Measurements from ENCODE around the gene IGSF10. TPM values are rescaled to one million over a fixed set of nuclear protein-coding genes. Genes with fewer than 3 reads are reported as not detected.
"Not testable (repeated sequence)": the region's sequence is repeated elsewhere in the genome, so short reads cannot be mapped to it uniquely, and the experiment has no call there.

IGSF10 gene
- polyA plus RNA-seq (ENCODE audit: insufficient read length) = 3.5 TPM
- long read RNA-seq, donor 1 = 0 reads
- long read RNA-seq, donor 2 = 0 reads
- long read RNA-seq, donor 3 = 0 reads
- long read RNA-seq, donor 4 = 0 reads
- long read RNA-seq, donor 5 = 0 reads
- long read RNA-seq, donor 6 = 0 reads
- long read RNA-seq, donor 7 = 0 reads
- long read RNA-seq, donor 8 = 0 reads

GRCh38 chr3:151460774-151461450 is at the start of gene IGSF10:
IGSF10 (minus strand) TSS chr3:151461061; CDS start chr3:151458709, 2,352 bp downstream.
- no peak for DNase-seq

GRCh38 chr3:151509468-151510135 is 48.7 kb upstream of the IGSF10 start:
- not testable (repeated sequence) for DNase-seq

GRCh38 chr3:151504606-151505005 is 43.7 kb upstream of the IGSF10 start:
- DNase-seq = no peak

- no peak for DNase-seq
Measured at GRCh38 chr3:151503074-151503473, 42.2 kb upstream of the IGSF10 start.

GRCh38 chr3:151501923-151502632 is 41.2 kb upstream of the IGSF10 start:
- no peak for DNase-seq

GRCh38 chr3:151501171-151501922 is 40.5 kb upstream of the IGSF10 start:
- DNase-seq = no peak

GRCh38 chr3:151499168-151499567 is 38.3 kb upstream of the IGSF10 start:
- DNase-seq = no peak

GRCh38 chr3:151491525-151491924 is 30.7 kb upstream of the IGSF10 start:
- no peak for DNase-seq

- not testable (repeated sequence) for DNase-seq
Measured at GRCh38 chr3:151487833-151488232, 27.0 kb upstream of the IGSF10 start.

GRCh38 chr3:151483961-151484520 is 23.2 kb upstream of the IGSF10 start:
- DNase-seq = no peak

GRCh38 chr3:151483488-151483887 is 22.6 kb upstream of the IGSF10 start:
- DNase-seq = no peak

GRCh38 chr3:151480492-151480891 is 19.6 kb upstream of the IGSF10 start:
- no peak for DNase-seq

- no peak for DNase-seq
Measured at GRCh38 chr3:151479452-151479851, 18.6 kb upstream of the IGSF10 start.

- no peak for DNase-seq
Measured at GRCh38 chr3:151478335-151478697, 17.5 kb upstream of the IGSF10 start.

- no peak for DNase-seq
Measured at GRCh38 chr3:151477591-151478334, 16.9 kb upstream of the IGSF10 start.

GRCh38 chr3:151476344-151477018 is 15.6 kb upstream of the IGSF10 start:
- DNase-seq = no peak

- no peak for DNase-seq
Measured at GRCh38 chr3:151468284-151468917, 7.5 kb upstream of the IGSF10 start.

GRCh38 chr3:151467069-151467468 is 6.2 kb upstream of the IGSF10 start:
- no peak for DNase-seq

- no peak for DNase-seq
Measured at GRCh38 chr3:151462991-151463390, 2.1 kb upstream of the IGSF10 start.

GRCh38 chr3:151462278-151462780 is 1.5 kb upstream of the IGSF10 start:
- no peak for DNase-seq
